H1 (cell line): ENCODE results near the gene CD151. TPM values are rescaled to one million over a fixed set of nuclear protein-coding genes. Genes with fewer than 3 reads are reported as not detected.

Experiments
- ATF2 ChIP-seq: IDR thresholded peaks from 2 replicates; pipeline ENCODE4 v1.6.1; 2012; ENCODE audit warnings: low read length, inconsistent platforms
- ATF3 ChIP-seq: IDR thresholded peaks from 2 replicates; pipeline ENCODE4 v1.6.1; 2011; ENCODE audit warnings: low read depth, mild to moderate bottlenecking, low read length; ENCODE audit not compliant: insufficient read depth
- CEBPB ChIP-seq: IDR thresholded peaks from 2 replicates; pipeline ENCODE4 v1.6.1; 2012; ENCODE audit warnings: low read depth, low read length
- CTBP2 ChIP-seq: IDR thresholded peaks from 2 replicates; pipeline ENCODE4 v1.7.0; 2011; ENCODE audit warnings: borderline replicate concordance, mild to moderate bottlenecking, moderate library complexity, mixed read lengths, low read length; ENCODE audit not compliant: insufficient read depth, insufficient read length
- EGR1 ChIP-seq: IDR thresholded peaks from 2 replicates; pipeline ENCODE4 v1.6.1; 2011; ENCODE audit warnings: low read depth, low read length, borderline replicate concordance
- EP300 ChIP-seq, 2 experiments: IDR thresholded peaks; 1 replicate in 1 of 2; 2 replicates in 1 of 2; pipeline ENCODE4 v1.6.1; 2011 to 2012; ENCODE audit warnings: low read depth in 2 of 2, low read length in 2 of 2, mild to moderate bottlenecking in 2 of 2, borderline replicate concordance in 1 of 2, inconsistent platforms in 1 of 2, moderate library complexity in 1 of 2
- EZH2 ChIP-seq: fragments of 200-600 bp; sonication (generic); IDR thresholded peaks from 2 replicates; pipeline ENCODE4 v1.7.1; 2012; ENCODE audit warnings: low read depth, mild to moderate bottlenecking, moderate library complexity, low read length, inconsistent platforms; ENCODE audit not compliant: severe bottlenecking
- FOSL1 ChIP-seq: IDR thresholded peaks from 2 replicates; pipeline ENCODE4 v1.6.1; 2011; ENCODE audit warnings: mild to moderate bottlenecking, low read depth, low read length, moderate library complexity; ENCODE audit not compliant: insufficient read depth
- GTF2F1 ChIP-seq: IDR thresholded peaks from 2 replicates; pipeline ENCODE4 v1.6.1; 2012; ENCODE audit warnings: low read depth, low read length, improper control_type of control experiment, borderline replicate concordance
- JUN ChIP-seq: IDR thresholded peaks from 2 replicates; pipeline ENCODE4 v1.6.1; 2011; ENCODE audit warnings: low read depth, mild to moderate bottlenecking, improper control_type of control experiment, low read length
- POU5F1 ChIP-seq: IDR thresholded peaks from 2 replicates; pipeline ENCODE4 v1.6.1; 2011; ENCODE audit warnings: low read depth, mild to moderate bottlenecking, low read length, moderate library complexity
- SP4 ChIP-seq: IDR thresholded peaks from 2 replicates; pipeline ENCODE4 v1.6.1; 2012; ENCODE audit warnings: low read length, inconsistent platforms
- SUZ12 ChIP-seq: fragments of 200-600 bp; sonication (generic); IDR thresholded peaks from 2 replicates; pipeline ENCODE4 v1.6.1; 2012; ENCODE audit warnings: mild to moderate bottlenecking, inconsistent platforms, low read length, moderate library complexity, mixed read lengths
- TAF1 ChIP-seq: IDR thresholded peaks from 2 replicates; pipeline ENCODE4 v1.6.1; 2011; ENCODE audit warnings: mild to moderate bottlenecking, low read depth, low read length
- TAF7 ChIP-seq: optimal IDR thresholded peaks from 2 replicates; pipeline ENCODE3; 2011; ENCODE audit warnings: low read depth, mild to moderate bottlenecking, inconsistent platforms, low read length, moderate library complexity, borderline replicate concordance
- TBP ChIP-seq: IDR thresholded peaks from 2 replicates; pipeline ENCODE4 v1.6.1; 2011; ENCODE audit warnings: low read depth, low read length, improper control_type of control experiment
- polyA plus RNA-seq, 7 experiments: library from polyadenylated mRNA; depleted of rRNA in 3 of 7; stranded (reverse) in 5 of 7; unstranded in 2 of 7; fragments of >200 nt in 5 of 7; fragments of 200-250 nt in 2 of 7; gene quantifications; 1 replicate in 5 of 7; 2 replicates in 1 of 7; 4 replicates in 1 of 7; pipeline versions ENCODE4 v1.2.1 to v1.2.3, GENCODE V29; 2011 to 2013; ENCODE audit warnings: missing spikeins in 2 of 7, mixed read lengths in 2 of 7
- total RNA-seq: library from RNA; stranded (reverse); fragmentation: NEBNext Ultra II Directional; extraction: Animal tissue kit (Norgen Biotek cat#: 25700); gene quantifications from 2 replicates; pipeline ENCODE4 v1.2.1, GENCODE V29; 2021
- TF ChIP-seq, protein P1 (sequence below), 3 experiments: IDR thresholded peaks; 1 replicate in 2 of 3; 2 replicates in 1 of 3; pipeline versions ENCODE4 v1.5.1 to v1.6.1; 2011; ENCODE audit warnings: low read length in 3 of 3, mild to moderate bottlenecking in 3 of 3, inconsistent platforms in 2 of 3, low read depth in 1 of 3, moderate library complexity in 1 of 3; ENCODE audit not compliant: insufficient read depth in 1 of 3; ENCODE audit errors: control extremely low read depth in 1 of 3
- TF ChIP-seq, protein P2 (sequence below): IDR thresholded peaks from 2 replicates; pipeline ENCODE4 v1.6.1; 2012; ENCODE audit warnings: inconsistent platforms

Gene CD151
- total and polyA plus RNA-seq, 2 of the 8 experiments (the other 6 are each of a cell fraction or from before 2014, with no cell fraction given) = 101 to 212 TPM

DNA sequence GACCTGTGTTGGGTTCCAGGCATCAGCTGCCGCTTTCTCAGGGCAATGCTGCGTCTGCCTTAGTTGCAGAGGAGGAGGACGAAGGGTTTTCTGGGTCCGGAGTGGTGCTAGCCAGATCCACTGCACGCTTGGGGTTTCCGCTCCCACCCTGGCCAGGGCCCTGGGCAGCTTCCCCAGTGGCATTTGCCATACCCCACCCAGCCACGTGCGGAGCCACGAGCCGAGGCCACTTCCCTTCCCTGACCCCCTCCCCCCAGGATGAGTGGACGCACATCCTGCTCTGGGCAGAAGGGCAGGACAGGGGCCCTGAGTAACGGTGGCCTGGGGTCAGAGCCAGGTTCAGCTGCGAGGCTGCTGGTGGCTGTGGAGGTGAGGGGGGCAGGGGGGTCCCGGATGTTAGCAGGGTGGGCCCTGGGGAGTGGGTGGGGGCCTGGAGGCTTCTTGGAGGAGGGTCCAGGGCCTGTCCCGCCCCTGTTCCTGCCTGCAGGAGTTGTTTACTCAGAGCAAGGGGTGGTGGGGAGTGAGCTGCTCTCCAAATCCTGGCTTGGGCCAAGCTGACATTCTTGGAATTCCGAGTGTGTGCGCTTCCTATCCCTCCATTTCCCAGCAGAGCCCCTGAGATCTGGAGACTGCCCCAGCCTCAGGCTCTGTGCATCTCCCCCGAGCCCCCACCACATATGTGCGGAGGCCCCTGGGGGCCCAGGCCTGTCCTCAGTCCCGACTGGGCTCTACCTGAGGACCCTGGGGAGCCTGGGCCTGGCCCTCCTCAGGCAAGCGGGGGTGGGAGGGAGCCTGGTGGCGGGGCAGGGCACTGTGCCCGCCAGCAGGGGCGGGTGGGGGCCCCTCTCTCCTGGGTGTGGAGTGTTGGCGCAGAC is 11.3 kb downstream of the CD151 start (continued):
- no peak for TF ChIP-seq FOSL1
- TF ChIP-seq, protein P1, sequence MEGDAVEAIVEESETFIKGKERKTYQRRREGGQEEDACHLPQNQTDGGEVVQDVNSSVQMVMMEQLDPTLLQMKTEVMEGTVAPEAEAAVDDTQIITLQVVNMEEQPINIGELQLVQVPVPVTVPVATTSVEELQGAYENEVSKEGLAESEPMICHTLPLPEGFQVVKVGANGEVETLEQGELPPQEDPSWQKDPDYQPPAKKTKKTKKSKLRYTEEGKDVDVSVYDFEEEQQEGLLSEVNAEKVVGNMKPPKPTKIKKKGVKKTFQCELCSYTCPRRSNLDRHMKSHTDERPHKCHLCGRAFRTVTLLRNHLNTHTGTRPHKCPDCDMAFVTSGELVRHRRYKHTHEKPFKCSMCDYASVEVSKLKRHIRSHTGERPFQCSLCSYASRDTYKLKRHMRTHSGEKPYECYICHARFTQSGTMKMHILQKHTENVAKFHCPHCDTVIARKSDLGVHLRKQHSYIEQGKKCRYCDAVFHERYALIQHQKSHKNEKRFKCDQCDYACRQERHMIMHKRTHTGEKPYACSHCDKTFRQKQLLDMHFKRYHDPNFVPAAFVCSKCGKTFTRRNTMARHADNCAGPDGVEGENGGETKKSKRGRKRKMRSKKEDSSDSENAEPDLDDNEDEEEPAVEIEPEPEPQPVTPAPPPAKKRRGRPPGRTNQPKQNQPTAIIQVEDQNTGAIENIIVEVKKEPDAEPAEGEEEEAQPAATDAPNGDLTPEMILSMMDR (IDR thresholded peaks at IDR 0.05; ENCODE audit: control extremely low read depth in 1 of 3, insufficient read depth in 1 of 3, low read depth in 1 of 3, low read length in 3 of 3) = peak in 1 of 3 experiments; percentile 8; a peak in 1 of 4 replicates
- no peak for TF ChIP-seq GTF2F1
- no peak for TF ChIP-seq TAF7
- TF ChIP-seq EP300 (IDR thresholded peaks at IDR 0.05; ENCODE audit: borderline replicate concordance in 1 of 2, low read depth in 2 of 2, low read length in 2 of 2) = no peak
- TF ChIP-seq ATF2 = no peak
- TF ChIP-seq ATF3 = no peak
- no peak for TF ChIP-seq CEBPB
- TF ChIP-seq TAF1 = peak; percentile 63
- TF ChIP-seq EGR1 = no peak
- TF ChIP-seq POU5F1 = no peak
- peak; percentile 90 for TF ChIP-seq CTBP2
- no peak for TF ChIP-seq SUZ12
- TF ChIP-seq JUN = no peak
- TF ChIP-seq TBP = no peak
- no peak for TF ChIP-seq EZH2
- TF ChIP-seq, protein P2, sequence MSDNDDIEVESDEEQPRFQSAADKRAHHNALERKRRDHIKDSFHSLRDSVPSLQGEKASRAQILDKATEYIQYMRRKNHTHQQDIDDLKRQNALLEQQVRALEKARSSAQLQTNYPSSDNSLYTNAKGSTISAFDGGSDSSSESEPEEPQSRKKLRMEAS = peak; percentile 77
- no peak for TF ChIP-seq SP4
